Epithelial cell of esophagus (primary cell): Measurements from ENCODE around the gene DIABLO.
"Not testable (repeated sequence)": the region's sequence is repeated elsewhere in the genome, so short reads cannot be mapped to it uniquely, and the experiment has no call there.

Experiments used
- DNase-seq: peaks from one replicate; pipeline ENCODE4 v3.0.0; 2010; ENCODE audit warnings: low read depth
- H3K4me3 ChIP-seq: 2 replicates; pipeline ENCODE4 v1.5.1; 2011; ENCODE audit warnings: mild to moderate bottlenecking, low read length, control low read depth
- TF ChIP-seq, protein P1 (sequence below): IDR thresholded peaks from 2 replicates; pipeline ENCODE4 v1.5.1; 2011; ENCODE audit warnings: low read depth, mild to moderate bottlenecking, low read length, control low read depth, inconsistent platforms; ENCODE audit not compliant: insufficient read depth; ENCODE audit errors: missing control alignments

The DIABLO gene

DNA sequence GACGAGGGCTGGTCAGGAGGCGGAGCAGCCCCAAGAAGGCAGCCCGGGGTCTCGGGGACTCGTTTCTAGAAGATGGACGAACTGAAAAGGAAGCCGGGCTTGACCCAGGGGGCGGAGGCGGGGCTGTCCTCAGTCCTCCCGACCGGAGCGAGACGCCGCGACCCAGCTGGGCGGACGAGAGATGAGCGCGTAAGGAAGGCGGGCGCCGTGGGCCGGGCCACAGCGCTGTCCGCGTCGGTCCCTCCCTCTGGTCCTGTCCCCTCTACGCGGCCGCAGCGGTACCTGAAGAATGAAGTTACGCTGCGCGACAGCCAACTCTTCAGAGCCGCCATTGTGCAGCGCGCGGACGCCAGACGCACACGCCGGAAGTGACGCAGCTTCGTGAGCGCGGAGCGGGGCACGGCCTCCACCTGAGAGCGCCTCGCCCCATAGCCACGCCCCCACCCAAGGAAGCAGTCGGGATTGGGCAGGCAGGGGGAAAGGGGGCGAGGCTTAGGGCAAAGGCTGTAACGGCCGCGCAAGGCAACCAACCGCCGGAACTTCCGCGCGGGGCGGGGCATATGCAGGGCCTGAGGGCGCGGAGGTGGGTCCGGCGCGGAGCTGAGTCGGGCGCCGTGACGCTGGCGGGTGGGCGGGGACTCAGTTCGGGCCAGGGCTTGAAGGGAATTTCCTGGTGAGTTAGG, at the start of gene DIABLO:
Gene DIABLO, minus strand, starts transcription at position 370 of the 683 bp plus-strand sequence. Its CDS starts 38 bp downstream, at position 332.
- TF ChIP-seq, protein P1, sequence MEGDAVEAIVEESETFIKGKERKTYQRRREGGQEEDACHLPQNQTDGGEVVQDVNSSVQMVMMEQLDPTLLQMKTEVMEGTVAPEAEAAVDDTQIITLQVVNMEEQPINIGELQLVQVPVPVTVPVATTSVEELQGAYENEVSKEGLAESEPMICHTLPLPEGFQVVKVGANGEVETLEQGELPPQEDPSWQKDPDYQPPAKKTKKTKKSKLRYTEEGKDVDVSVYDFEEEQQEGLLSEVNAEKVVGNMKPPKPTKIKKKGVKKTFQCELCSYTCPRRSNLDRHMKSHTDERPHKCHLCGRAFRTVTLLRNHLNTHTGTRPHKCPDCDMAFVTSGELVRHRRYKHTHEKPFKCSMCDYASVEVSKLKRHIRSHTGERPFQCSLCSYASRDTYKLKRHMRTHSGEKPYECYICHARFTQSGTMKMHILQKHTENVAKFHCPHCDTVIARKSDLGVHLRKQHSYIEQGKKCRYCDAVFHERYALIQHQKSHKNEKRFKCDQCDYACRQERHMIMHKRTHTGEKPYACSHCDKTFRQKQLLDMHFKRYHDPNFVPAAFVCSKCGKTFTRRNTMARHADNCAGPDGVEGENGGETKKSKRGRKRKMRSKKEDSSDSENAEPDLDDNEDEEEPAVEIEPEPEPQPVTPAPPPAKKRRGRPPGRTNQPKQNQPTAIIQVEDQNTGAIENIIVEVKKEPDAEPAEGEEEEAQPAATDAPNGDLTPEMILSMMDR = no peak
- H3K4me3 ChIP-seq = peak within 1 kb of the TSS; percentile 91

DNA sequence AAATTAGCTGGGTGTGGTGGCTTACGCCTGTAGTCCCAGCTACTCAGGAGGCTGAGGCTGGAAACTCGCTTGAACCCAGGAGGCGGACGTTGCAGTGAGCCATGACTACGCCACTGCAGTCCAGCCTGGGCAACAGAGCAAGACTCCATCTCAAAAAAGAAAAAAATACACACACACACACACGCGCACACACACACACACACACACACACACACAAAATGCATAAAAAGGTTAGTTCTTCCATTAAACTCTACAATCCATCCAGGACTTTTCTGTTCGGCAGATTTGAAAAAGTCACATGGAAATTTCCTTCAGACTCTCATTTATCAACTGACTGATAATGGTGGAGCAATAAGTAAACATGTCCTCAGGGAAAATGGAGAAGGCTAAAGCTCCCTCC, 49.6 kb upstream of the DIABLO start:
- TF ChIP-seq, protein P1 = no peak
- no peak overlapping the region for H3K4me3 ChIP-seq
- no peak for DNase-seq

More for the DNA sequence above, at the start of gene DIABLO:
- peak; percentile 100 for DNase-seq

DNA sequence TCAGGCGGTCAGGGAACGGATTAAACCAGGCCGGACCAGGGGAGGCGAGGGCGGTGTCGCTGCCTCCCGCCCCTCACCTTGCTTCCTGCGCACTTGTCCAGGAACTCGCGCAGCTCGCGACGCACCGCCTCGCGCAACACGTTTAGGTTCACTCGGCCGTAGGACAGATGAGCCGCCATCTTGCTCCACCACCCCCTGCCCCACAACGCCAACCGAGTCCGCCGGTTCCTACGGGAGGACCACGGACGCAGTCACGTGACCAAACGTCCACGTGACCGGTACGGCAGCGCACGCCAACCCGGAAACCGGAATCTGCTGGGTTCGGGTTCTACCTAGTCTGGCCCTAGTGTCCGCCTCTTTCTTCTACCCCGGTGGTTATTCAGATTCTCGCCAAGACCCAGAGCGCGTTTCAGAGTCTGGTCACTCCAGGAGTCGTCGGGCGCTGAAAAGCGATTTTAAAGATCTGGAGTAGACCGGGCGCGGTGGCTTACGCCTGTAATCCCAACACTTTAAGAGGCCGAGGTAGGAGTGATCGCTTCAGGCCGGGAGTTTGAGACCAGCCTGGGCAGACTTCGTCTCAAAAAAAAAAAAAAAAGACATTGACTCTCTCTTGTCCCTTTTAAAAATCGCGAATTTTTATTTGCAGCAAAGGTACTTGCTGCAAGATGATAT, 40.5 kb upstream of the DIABLO start, which contains the start of gene VPS33A:
Gene VPS33A, minus strand, starts transcription at position 265 of the 672 bp plus-strand sequence. Its CDS starts 86 bp downstream, at position 179.
- peak within 1 kb of the TSS; percentile 83 for H3K4me3 ChIP-seq
- TF ChIP-seq, protein P1 = no peak
- DNase-seq = peak; percentile 99

DNA sequence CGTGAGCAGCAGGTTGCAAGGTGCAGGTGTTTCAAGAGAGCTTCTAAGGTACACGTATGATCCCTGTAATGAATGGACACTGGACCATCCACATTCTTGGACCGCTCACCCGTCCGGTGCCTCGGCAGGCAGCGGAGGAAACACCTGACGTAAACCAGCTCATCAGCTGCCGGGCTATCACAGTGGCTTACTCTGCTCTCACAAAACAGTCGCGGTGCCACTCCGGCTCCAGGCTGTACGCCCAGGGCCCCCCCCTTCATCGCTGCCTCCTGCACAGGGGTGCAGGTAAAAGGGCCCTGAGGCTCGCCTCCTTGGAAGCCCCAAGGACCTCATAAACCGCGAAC, 40.0 kb upstream of the DIABLO start:
- TF ChIP-seq, protein P1 = no peak
- DNase-seq = peak; percentile 56

DNA sequence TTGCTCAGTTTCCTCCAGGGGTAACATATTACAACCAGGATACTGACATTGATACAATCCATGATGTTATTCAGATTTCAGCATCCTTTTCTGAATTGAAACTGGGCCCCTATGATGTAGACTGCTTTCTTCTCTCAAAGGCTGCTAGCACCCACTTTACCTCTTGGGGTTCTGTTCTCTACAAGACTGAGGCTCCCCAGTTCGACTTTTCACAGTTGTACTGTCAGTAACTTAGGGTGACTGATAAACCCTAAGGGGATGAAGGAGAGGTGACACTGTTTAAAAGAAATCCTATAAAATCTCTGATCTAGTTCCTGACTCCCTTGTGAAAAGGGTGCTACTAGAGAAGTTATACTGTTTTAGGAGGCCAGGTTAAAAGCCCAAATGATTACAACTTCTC, 39.6 kb upstream of the DIABLO start:
- no peak for DNase-seq
- TF ChIP-seq, protein P1 = no peak
- peak overlapping the region; percentile 83 for H3K4me3 ChIP-seq

More for the DNA sequence above, 40.0 kb upstream of the DIABLO start:
- peak overlapping the region; percentile 83 for H3K4me3 ChIP-seq

DNA sequence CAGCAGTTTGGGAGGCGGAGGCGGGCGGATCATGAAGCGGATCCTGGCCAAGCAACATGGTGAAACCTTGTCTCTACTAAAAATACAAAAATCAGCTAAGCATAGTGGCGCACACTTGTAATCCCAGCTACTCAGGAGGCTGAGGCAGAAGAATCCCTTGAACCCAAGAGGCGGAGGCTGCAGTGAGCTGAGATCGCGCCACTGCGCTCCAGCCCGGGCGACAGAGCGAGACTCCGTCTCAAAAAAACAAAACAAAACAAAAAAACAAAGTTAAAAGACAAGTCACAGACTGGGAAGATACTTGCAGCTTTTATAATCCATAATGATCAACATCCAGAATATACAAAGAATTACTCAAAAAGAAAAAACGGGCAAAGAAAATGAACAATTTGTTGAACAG, 34.9 kb upstream of the DIABLO start:
- H3K4me3 ChIP-seq, DNase-seq: not testable (repeated sequence)

DNA sequence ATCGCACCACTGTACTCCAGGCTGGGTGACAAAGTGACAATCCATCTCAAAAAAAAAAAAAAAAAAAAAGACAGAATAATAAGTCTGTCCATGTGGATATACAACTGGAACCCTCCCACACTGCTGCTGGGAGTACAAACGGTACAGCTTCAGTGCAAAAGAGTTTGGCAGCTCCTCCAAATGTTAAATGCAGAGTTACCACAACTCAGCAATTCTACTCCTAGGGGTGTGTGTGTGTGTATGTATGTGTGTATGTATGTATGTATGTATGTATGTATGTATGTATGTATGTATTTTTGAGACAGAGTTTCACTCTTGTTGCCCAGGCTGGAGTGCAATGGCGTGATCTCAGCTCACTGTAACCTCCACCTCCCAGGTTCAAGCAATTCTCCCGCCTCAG, 33.1 kb upstream of the DIABLO start:
- not testable (repeated sequence) for H3K4me3 ChIP-seq, DNase-seq

DNA sequence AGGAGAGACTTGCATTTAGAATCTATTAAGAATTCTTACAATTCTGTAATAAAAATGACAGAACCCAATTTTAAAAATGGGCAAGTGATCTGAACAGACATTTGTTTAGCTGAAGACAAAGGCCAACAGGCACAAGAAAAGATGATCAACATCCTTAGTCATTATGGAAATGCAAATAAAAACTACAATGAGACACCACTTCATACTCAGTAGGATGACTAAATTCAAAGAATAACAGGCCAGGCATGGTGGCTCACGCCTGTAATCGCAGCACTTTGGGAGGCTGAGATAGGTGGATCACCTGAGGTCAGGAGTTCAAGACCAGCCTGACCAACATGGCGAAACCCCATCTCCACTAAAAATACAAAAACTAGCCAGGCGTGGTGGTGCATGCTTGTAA, 32.6 kb upstream of the DIABLO start:
- not testable (repeated sequence) for H3K4me3 ChIP-seq
- peak; percentile 22 for DNase-seq
